GM19023 (cell line): ENCODE data around the gene HMGCR.

Source experiments
- ATAC-seq: cut with Tn5 transposase; IDR thresholded peaks from one replicate; pipeline ENCODE4 v1.9.1; 2021; ENCODE audit warnings: mild to moderate bottlenecking, moderate library complexity; ENCODE audit not compliant: unreplicated experiment

The HMGCR gene

DNA sequence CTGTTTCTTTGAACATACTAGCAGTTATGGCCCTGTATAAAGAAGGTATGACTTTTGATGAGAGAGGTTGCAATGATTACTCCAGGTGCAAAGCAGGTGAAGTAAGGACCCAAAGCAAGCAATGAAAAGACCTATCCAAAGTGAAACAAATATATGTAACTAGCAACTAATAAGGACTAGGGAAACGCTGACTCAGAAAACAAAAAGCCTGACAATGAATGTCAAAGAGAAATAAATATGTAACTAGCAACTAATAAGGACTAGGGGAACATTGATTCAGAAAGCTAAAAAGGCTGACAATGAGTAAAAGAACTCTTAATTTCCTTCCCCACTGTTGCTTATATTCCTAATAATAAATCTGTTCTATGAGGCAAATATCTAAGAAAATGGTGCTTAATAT is 43.1 kb downstream of the HMGCR start:
- no peak for ATAC-seq

DNA sequence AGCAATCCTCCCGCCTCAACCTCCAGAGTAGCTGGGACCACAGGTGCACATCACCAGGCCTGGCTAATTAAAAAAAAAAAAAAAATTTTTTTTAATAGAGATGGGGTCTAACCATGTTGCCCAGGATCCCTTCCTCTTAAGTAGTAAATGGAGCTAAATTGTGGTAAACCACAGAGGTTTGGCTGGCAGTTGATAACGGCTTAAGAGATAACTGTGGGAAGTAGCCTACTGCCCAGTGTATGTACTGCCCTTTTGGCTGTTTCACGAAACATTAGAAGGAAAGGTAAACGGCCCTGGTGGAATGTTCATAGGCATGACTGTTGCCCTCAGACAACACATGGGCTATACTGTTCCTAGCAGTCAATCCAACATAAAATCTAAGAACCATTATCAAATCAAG is 44.4 kb downstream of the HMGCR start:
- ATAC-seq = no peak

DNA sequence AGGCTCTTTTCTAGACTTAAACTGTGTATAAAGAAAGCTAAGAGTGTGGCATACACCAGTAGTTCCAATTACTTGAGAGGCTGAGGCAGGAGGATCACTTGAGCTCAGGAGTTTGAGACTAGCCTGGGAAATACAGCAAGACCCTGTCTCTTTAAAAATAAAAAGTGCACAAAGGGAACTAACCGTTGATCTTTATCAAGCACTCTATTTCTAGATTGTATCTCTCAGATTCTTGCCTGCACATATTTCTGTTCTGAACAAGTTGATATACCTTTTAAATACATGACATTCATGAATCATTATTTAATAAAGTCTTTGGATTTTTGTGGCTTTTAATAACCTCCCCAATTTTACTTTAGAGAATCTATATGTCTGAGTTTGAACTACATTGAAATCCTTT is 47.2 kb downstream of the HMGCR start:
- no peak for ATAC-seq

DNA sequence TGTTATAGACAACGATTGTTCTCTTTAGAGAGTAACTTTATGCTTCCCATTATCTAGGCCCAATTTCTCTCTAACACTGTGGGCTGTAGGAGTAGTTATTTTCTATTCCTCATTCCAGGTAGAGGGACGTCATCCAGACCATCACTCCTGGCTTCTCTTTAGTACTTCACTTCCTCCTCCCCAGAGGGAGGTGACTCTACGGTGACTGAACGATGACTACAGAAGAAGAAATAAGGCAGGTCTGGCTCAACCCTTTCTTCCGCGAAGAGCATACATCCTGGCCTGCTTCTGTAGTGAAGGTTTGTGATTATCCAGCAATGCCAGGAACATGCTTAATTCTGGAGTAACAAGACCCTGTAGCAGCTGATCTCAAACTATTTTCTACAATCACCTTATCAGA is 50.8 kb downstream of the HMGCR start:
- ATAC-seq = no peak

DNA sequence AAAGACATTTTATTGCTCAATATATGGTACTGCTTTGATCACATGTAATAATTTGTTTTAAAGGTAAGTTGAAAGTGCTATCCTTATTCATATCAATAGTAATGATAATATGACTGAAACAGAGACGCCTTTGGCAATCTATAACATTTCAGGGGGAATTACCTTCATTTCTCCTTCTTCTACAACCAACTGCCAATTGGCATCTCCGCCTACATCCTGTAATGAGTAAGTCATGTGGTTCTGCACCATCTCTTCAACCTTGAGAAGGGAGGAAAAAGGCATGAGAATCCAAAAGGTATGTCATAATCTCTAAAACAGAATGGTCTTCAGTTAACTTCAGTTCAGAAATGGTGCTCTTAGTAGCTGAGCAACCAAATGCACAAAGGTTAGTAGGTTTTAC is 52.4 kb downstream of the HMGCR start:
- ATAC-seq = no peak

DNA sequence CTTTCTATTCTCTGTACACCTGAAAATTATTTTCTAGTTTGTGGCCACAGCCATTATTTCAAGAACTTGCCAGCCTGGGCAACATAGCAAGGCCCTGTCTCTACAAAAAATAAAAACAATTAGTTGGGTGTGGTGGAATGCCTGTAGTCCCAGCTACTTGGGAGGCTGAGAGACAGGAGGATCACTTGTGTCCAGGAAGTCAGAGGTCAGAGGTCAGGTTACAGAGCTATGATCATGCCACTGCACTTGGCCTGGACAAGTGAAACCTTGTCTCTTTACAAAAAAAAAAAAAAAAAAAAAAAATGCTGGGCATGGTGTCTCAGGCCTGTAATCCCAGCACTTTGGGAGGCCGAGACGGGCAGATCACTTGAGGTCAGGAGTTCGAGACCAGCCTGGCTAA is 58.3 kb downstream of the HMGCR start:
- ATAC-seq = no peak

DNA sequence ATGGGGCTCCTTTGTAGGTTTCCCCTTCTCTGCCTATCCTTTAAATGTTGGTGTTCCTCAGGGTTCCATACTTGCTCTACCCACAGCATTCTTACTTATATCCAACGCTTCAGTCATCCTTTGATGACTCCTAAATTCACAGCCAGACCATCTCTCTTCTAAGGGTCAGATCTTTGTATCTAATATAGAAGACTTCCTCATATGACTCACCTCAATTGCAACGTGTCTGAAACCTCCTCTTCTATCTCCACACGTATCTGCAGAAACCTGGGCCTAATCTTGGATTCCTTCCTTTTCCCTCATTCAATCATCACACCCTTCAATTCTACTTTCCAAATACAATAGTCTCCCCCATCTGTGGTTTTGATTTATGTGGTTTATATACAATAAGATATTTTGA is 68.3 kb downstream of the HMGCR start:
- no peak for ATAC-seq
